ENCODE results near the gene ENG.

The ENG gene

DNA sequence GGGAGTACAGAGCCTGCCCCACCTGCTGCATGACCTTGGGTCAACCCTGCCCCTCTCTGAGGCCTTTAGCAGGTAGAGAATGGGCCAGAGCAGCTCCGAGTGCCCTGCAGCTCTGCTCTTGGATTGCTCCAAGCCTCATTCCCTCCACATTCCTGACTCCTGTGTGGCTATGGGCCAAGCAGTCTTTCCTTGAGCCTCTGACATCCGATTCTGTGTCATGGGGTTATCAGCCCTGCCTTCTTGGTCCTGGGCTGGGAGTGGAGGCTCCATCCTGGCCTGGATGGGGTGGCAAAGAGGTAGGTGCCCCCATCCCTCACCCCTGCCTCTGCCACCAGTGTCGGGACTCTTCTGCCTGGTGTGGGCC lies 38.1 kb downstream of the ENG start:
- no peak for DNase-seq (ENCODE audit: insufficient read length, low spot score)
- no peak for FAIRE-seq

DNA sequence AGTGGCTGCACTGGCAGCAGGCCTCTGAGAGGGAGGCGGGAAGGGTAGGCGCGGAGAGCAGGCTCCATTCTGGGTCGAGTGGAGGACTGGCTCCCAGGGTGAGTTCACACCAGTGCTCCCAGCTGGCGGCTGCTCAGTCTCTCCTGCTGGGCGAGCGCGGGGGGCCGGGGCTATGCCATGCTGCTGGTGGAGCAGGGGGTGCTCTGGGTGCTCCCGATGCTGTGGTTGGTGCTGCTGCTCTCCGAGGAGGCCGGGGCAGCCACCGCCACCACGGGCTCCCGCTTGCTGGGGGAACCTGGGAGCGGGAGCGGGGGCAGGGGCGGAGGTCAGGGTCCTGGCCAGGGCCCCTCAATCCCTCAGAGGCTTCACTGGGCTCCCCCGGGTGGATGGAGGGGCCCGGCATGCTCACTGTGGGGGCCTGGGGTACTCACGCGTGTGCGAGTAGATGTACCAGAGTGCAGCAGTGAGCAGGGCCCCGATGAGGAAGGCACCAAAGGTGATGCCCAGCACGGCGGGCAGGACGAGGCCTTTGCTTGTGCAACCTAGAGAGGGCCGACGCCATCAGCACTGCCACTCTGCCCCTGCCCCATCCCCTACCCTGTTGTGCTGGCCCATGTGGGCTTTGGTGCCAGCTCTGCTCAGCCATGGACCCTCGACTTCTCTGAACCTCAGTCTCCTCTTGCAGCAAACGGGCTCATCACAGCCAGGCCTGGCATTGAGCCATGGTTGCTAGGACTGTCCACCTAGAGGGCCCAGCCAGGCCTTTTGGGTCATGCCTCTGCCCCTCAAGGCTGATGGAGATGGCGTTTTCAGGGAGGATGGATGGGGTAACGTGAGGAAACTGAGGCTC lies 38.7 kb downstream of the ENG start:
- DNase-seq (ENCODE audit: insufficient read length, low spot score) (no peak), FAIRE-seq (no peak)

DNA sequence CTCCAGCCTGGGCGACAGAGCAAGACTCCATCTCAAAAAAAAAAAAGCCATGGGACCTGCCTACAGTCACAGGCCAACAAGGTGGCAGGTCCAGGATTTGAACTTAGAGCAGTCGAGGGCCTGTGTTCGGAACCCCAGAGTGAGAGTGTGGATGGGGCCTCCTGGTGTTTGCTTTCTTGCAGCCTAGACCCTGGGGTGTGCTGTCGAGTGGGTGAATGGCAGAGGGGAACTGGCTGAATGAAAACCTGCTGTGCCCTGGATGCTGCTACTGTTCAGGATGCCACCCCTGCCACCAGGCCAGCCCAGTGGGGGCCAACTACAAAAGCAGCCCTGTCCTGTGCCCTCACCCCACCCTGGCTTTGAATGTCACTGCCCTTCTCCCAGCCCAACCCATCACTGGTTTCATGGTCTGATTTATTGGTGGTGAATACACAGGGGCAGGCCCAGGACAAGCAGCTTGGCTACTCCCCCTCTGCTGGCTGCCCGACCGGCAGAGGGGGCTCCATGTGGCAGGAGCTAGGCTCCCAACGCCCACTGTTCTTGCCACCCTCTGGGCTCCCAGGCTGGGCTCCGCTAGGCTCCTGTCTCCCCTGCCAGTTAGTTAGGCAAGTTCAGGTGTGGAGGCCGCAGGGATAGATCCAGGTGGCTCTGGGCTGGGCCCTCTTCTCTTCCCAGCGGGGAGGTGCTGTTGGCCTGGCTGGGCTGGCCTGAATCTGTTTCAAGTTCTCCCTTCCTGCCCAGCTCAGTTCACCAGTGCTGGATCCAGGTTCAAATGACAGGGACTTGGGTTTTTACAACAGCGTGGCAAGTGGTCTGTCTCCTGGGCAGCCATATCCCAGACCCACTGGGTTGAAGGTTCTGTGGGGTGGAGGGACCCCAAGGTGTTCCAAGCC lies 39.6 kb downstream of the ENG start:
- no peak for FAIRE-seq
- no peak for DNase-seq (ENCODE audit: insufficient read length, low spot score)

DNA sequence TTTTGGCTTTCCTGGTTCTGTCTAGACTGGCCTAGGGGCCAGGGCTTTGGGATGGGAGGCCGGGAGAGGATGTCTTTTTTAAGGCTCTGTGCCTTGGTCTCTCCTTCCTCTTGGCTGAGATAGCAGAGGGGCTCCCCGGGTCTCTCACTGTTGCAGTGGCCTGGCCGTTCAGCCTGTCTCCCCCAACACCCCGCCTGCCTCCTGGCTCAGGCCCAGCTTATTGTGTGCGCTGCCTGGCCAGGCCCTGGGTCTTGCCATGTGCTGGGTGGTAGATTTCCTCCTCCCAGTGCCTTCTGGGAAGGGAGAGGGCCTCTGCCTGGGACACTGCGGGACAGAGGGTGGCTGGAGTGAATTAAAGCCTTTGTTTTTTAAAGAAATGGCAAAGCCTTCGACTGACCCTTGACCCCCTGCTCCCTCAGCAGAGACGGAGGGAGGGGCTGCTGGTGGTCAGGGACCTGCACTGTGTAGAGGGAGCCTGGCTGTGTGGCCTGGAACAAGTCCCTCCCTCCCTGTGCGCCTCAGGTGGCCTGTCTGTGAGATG lies 40.7 kb downstream of the ENG start:
- peak; percentile 2 for DNase-seq (ENCODE audit: insufficient read length, low spot score)

DNA sequence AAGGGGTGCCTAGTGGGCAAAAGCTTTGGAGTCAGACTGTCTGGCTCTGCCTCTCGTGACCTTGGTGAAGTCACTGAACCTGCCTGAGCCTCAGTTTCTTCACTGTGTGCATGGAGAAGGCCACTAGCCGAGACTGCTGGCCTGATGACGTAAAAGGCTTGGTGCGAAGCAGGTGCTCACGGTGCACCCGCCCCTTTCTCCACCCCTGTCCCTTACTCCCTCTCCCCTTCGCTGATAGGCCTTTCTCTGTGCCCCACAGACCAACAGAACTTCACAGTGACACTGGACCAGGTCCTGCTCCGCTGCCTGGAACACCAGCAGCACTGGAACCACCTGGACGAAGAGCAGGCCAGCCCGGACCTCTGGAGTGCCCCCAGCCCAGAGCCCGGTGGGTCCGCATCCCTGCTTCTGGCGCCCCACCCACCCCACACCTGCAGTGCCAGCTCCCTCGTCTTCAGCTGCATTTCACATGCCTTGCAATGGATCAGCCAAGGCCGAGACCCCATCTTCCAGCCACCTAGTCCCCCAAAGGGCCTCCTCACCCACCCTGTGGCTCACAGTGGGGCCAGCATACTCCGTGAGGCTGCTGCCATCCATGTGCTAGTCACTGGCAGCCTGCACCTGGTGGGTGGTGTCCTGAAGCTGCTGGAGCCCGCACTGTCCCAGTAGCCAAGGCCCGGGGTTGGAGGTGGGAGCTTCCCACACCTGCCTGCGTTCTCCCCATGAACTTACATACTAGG lies 41.4 kb downstream of the ENG start:
- DNase-seq (ENCODE audit: insufficient read length, low spot score) (no peak), FAIRE-seq (no peak)

More for the DNA sequence above, 40.7 kb downstream of the ENG start:
- FAIRE-seq, result no peak

DNA sequence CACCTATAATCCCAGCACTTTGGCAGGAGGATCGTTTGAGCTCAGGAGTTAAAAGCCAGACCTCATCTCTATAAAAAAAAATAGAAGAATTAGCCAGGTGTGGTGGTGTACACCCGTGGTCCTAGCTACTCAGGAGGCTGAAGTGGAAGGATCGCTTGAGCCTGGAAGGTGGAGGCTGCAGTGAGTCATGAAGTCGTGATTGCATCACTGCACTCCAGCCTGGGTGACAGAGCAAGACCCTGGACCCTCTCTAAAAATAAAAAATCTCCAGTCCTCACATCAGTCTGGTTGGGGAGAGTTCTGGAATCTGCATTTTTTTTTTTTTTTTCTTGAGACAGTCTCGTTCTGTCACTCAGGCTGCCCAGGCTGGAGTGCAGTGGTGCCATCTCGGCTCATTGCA lies 42.4 kb downstream of the ENG start:
- no peak for DNase-seq (ENCODE audit: insufficient read length, low spot score)
- FAIRE-seq, result no peak

DNA sequence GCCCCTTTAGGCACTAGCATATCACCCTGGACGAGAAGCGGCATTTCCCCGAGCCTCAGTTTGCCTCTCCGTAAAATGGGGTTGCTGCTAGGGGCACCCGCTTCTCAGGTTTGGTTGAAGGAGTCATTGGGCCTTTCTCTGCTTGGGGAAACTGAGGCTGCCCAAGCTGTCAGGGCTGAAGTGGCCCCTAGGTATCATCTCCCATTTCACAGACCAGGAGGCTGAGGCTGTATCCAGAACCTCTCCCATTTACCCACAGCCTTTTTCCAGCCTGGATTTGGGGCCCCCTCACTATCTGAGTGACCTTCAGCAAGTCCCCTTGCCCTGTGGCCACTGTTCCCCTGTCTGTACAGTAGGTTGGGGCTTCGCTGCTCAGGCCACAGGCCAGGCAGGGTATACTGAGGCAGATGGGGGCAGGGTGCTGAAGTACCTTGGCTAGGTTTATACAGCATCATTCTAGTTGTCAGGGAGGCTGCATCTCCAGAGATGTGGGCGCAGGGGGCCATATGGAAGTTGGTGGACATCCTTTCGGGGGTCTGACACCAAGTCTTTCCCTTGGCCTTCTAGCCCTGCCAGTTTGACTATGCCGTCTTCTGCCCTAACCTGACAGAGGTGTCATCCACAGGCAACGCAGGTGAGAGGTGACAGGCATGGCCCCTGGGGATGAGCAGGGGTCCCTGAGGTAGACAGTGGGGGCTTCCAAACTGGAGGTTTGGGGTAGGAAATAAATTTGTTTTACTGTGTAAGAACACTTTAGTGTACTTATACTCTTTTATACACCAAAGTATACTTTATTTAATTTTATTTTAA lies 43.9 kb downstream of the ENG start:
- DNase-seq (ENCODE audit: insufficient read length, low spot score) (no peak), FAIRE-seq (no peak)

DNA sequence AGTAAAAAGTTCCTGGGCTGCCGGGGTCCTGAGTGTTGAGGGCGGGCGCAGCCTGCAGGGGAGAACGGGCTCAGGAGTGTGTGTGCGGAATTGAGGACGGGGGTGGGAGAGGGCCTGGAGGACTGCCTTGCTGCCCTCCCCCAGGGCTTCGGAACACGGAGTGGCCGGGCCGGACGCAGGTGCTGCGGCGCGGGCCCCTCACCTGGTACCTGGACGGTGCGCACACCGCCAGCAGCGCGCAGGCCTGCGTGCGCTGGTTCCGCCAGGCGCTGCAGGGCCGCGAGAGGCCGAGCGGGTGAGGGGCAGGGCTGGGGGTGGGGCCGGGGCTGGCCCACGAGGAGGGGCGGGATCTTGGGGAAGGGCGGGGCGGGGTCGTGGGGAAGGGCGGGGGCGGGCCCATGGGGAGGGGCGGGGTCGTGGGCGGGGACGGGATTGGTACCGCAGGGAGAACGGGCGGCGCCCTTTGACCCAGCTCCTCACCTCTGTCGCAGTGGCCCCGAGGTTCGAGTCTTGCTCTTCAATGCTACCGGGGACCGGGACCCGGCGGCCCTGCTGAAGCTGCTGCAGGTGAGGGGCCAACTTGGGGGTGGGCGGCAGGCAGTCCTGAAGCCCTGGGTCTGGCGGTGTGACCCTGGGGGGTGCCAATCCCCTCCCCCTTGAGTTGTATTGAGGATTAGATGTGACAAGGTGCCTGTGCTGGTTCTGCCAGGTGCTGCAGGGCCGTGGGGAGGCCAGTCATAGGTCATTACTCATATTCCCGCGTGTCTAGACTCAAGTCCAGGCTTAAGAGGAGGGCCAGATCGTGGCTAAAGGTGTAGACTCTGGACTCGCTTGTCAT lies 44.7 kb downstream of the ENG start:
- DNase-seq (ENCODE audit: insufficient read length, low spot score) (no peak), FAIRE-seq (no peak)

DNA sequence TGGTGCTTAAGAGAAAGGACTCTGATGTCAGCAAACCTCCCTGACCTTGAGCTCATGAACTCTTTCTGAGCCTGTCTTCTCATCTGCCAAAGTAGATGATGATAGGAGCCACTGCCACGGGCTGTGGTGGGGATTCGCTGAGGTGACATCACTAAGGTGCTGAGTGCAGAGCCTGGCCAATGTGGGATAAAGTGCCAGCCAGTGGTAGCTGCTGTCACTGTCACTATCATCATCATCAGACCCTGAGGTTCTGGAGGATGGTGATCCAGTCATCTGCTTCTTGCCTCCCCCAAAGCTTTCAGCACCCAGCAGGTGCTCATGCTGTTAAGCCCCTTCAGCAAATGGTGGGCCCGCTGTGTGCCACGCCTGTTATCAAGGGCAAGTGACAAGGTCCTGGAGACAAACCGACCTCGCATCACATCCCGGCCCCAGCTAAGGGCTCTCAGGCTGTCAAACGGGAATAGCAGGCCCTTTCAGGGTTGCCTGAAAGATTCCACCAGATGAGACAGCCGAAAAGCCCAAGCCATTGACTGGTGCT lies 45.4 kb downstream of the ENG start:
- DNase-seq (ENCODE audit: insufficient read length, low spot score), result no peak
- FAIRE-seq, result no peak

DNA sequence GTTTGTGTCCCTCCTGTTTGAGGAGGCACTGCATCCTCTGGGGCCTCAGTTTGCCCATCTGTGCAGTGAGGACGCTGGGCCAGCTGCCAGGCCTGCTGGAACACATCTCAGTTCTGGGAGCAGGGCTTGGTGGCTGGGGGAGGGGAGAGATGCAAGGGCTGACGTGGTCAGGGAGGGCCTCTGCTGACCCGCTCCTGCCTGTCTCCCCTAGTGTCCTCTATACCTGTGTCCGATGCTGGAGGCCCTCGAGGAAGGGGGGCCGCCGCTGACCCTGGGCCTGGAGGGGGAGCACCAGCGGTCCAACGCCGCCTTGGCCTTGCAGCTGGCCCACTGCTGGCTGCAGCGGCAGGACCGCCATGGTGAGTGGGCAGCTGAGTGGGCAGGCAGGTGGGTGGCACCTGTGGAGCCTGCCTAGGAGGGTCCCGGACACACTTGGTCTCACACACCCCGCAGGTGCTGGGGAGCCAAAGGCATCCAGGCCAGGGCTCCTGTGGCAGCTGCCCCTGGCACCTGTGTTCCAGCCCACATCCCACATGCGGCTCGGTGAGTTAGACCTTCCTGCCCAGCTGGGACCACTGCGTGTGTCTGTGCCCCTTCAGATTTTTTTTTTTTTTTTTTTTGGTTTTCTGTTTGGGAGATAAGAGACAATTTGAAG lies 46.0 kb downstream of the ENG start:
- no peak for DNase-seq (ENCODE audit: insufficient read length, low spot score)
- no peak for FAIRE-seq

DNA sequence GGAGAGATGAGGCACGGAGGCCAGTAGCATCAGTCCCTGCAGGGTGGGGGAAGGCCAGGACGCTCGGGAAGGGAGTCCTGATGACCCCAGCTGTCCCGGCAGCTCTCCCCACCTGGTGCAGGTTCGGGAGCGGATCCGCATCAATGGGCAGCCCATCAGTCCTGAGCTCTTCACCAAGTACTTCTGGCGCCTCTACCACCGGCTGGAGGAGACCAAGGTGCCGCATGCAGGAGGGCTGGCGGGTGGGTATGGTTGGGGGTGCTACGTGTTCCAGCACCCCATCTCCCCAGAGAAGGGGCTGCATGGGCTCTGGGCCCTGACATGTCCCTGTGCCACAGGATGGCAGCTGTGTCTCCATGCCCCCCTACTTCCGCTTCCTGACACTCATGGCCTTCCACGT lies 47.6 kb downstream of the ENG start:
- peak; percentile 9 for DNase-seq (ENCODE audit: insufficient read length, low spot score)
- no peak for FAIRE-seq

DNA sequence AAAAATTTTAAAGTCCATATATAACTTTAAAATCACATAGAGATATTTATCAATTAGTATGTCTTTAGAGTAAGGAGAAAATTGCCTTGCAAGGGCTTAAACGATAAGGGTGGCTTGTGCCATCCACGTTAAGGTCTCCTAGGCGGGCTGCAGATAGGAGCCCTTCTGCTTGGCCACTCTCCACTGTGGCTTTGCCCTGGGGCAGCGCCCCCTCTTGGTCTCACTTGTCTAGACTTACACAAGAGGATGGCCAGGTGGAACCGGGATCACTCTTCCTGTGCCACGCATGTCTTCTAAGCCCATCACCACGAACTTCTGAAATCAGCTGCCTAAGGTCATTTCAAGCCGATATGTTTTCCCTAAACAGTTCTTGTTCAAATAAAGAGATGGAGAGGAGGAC lies 48.8 kb downstream of the ENG start:
- peak; percentile 43 for DNase-seq (ENCODE audit: insufficient read length, low spot score)
- FAIRE-seq, result no peak

DNA sequence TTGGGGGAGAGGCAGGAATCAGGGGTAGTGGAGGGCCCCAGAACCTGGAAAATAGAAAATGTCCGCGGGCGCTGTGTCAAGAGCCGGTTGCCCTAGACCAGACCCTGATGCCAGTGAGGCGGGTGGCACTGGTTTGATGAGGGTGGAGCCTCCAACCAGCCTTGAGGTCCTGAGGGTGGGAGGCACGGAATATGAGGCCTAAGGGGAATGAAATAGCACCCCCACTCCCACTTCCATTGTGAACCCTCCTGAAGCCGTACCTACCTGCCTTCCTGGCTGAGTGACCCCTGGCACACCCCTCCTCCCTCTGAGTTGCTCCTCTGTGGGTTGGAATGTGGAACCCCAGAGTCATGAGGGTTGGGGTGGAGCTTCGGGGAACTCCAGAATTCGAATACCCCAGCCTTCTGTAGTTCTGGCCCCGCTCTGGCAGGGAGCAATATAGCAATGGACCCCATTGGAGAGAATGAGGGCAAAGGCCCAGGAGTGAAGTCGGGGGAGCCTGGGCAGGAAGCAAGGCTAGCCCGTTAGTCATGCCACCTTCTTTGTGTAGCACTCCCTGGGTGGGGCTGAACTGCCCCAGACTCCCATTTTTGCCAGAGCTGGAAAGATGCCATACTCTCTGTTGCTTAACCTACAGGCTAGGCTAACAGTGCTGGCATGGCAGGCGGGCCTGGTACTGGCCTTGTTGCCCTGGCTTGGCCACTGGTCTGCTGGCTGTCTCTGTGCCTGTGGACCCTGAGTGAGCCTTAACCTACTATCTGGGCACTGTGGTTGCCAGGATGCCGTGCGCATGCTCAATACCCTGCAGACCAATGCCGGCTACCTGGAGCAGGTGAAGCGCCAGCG lies 50.7 kb downstream of the ENG start:
- peak; percentile 28 for DNase-seq (ENCODE audit: insufficient read length, low spot score)

DNA sequence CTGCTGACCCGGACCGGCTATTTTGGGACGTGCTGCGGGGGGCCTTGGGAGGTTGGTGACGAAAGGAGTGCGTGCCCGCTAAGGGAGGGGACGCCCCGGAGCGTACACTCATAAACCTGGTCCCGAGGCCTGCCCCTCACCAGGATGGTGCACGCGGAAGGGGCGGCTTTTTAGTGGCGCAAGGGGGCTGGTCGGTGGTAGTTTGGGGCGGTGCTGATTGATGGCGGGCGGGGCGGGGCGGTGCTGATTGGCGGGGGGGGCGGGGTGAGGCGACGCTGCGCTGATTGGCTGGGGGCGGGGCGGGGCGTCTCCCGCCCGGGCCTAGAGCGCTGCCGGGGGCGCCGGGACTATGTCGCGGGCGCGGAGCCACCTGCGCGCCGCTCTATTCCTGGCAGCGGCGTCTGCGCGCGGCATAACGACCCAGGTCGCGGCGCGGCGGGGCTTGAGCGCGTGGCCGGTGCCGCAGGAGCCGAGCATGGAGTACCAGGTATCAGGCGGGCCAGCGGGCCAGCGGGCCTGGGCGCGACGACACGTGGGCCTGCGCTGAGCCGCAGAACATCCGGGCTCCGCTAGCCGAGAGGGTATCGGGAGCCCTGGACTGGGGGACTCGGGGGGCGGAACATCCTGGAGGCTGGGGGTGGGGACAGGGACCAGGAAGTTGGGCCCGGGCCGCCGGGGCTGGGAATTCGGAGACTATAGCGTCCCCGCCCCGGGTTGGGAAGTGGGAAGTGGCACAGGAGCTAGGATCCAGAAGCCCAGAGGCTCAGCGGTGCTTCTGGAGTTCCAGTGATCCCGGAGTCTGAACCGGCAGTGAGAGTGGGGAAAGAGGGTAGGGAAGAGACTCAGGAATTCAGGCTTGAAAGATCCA lies 51.6 kb downstream of the ENG start, which contains the start of gene FPGS:
Gene FPGS (plus strand): TSS at position 307 of the 868 bp plus-strand sequence. CDS start 43 bp downstream, at position 350.
- FAIRE-seq, result peak; percentile 83
- DNase-seq (ENCODE audit: insufficient read length, low spot score), result peak; percentile 95

More for the DNA sequence above, 50.7 kb downstream of the ENG start:
- peak; percentile 63 for FAIRE-seq

DNA sequence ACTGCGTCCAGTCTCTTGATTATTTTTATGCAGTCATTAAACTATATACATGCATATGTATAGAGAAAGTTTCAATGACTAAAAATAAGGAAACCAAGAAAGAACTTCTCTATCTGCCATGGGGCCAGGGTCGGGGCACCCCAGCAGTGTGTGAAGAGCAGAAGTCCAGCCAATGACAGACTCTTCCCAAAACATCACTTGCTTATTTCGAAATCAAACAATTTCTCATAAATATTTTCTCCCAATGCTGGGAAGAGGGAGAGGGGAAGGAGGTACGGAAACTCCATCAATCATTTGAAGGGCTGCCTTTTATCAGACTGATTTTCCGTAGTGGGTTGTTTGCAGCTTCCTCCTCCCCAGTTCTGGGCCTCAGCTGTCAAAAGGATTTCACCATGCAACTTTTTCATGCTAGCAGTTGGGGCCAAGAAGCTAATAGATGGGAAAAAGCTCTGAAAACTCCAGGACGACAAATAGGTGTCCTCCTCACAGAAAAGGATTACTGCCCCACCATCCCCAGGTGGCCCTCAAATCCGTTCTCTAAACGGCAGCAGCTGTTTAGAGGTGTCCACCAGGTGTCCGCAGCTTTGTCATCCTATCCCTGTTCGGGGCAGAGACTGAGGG lies 52.4 kb downstream of the ENG start:
- FAIRE-seq (peak; percentile 52), DNase-seq (ENCODE audit: insufficient read length, low spot score) (no peak)

DNA sequence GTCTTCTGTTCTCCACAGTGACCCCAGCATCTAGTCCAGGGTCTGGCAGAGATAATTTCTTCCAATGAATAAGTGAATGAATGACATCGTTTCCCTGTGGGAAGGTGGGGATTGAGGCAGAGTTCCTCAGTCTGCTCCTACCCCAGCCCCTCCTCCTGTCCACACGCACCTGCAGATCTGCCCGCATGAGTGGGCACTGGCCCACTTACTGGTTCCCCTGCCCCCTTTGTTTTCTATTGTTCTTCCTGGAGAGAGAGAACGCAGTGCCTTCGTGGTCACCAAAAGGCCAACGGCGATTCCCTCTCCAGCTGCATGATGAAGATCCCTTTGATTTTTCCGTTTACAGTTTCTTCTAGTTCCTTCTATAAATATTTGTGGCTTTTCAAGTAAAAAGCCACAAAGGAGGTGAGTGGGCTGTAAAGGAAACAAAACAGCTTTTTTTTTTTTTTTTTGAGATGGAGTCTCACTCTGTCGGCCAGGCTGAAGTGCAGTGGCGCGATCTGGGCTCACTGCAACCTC lies 57.5 kb downstream of the ENG start:
- FAIRE-seq (no peak), DNase-seq (ENCODE audit: insufficient read length, low spot score) (no peak)

All from GM19239 (cell line).